ENCODE measurements around the gene LDLRAD4. TPM values are rescaled to one million over a fixed set of nuclear protein-coding genes. Genes with fewer than 3 reads are reported as not detected.

Gene LDLRAD4
- total RNA-seq, 1 experiment from 2014 or later: 3.6 TPM

- H3K4me3 ChIP-seq (ENCODE audit: low read depth, low read length, poor library complexity, severe bottlenecking): no peak overlapping the region
- no peak overlapping the region for H3K27ac ChIP-seq (ENCODE audit: low read depth, low read length, poor library complexity, severe bottlenecking)
- H3K9me3 ChIP-seq (ENCODE audit: low read depth, low read length, poor library complexity, severe bottlenecking): no peaks in the 10 kb centered on the region
- DNase-seq (ENCODE audit: low spot score): no peak
- intact Hi-C loops (cut with micrococcal nuclease; ENCODE audit: unreplicated experiment): no loop called here
- POLR2A ChIA-PET (ENCODE audit: low non-redundant PET): no interaction called here
- CTCF ChIA-PET: no interaction called here
- TF ChIP-seq EZH2 (IDR thresholded peaks at IDR 0.05; ENCODE audit: borderline replicate concordance, low read depth, low read length, poor library complexity, severe bottlenecking): no peak
- TF ChIP-seq, protein P1, sequence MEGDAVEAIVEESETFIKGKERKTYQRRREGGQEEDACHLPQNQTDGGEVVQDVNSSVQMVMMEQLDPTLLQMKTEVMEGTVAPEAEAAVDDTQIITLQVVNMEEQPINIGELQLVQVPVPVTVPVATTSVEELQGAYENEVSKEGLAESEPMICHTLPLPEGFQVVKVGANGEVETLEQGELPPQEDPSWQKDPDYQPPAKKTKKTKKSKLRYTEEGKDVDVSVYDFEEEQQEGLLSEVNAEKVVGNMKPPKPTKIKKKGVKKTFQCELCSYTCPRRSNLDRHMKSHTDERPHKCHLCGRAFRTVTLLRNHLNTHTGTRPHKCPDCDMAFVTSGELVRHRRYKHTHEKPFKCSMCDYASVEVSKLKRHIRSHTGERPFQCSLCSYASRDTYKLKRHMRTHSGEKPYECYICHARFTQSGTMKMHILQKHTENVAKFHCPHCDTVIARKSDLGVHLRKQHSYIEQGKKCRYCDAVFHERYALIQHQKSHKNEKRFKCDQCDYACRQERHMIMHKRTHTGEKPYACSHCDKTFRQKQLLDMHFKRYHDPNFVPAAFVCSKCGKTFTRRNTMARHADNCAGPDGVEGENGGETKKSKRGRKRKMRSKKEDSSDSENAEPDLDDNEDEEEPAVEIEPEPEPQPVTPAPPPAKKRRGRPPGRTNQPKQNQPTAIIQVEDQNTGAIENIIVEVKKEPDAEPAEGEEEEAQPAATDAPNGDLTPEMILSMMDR (conservative IDR thresholded peaks at IDR 0.05; ENCODE audit: low read depth, low read length): no peak
- no TSS peak for BruUV-seq (replicated peaks)
- no peaks in the 10 kb centered on the region for H3K27me3 ChIP-seq (replicated peaks; ENCODE audit: insufficient read depth, low read depth, low read length, poor library complexity)
- H3K4me1 ChIP-seq (ENCODE audit: insufficient read depth, low read length, poor library complexity, severe bottlenecking): no peaks in the 10 kb centered on the region
- H3K36me3 ChIP-seq (ENCODE audit: insufficient read depth, low read length, poor library complexity, severe bottlenecking): no peaks in the 10 kb centered on the region
Measured at GRCh38 chr18:13522256-13522655, 303.7 kb downstream of the LDLRAD4 start.

GRCh38 chr18:13522861-13523660, 304.5 kb downstream of the LDLRAD4 start:
- Histone ChIP-seq H3K9me3 (ENCODE audit: low read depth, low read length, poor library complexity, severe bottlenecking) (no peaks in the 10 kb centered on the region), H3K4me3 (ENCODE audit: low read depth, low read length, poor library complexity, severe bottlenecking) (no peak overlapping the region), H3K27ac (ENCODE audit: low read depth, low read length, poor library complexity, severe bottlenecking) (no peak overlapping the region), H3K4me1 (ENCODE audit: insufficient read depth, low read length, poor library complexity, severe bottlenecking) (no peaks in the 10 kb centered on the region), H3K36me3 (ENCODE audit: insufficient read depth, low read length, poor library complexity, severe bottlenecking) (no peaks in the 10 kb centered on the region), H3K27me3 (replicated peaks; ENCODE audit: insufficient read depth, low read depth, low read length, poor library complexity) (no peaks in the 10 kb centered on the region)
- TF ChIP-seq, protein P1 (conservative IDR thresholded peaks at IDR 0.05; ENCODE audit: low read depth, low read length): no peak
- no peak for TF ChIP-seq EZH2 (IDR thresholded peaks at IDR 0.05; ENCODE audit: borderline replicate concordance, low read depth, low read length, poor library complexity, severe bottlenecking)
- intact Hi-C loops (cut with micrococcal nuclease; ENCODE audit: unreplicated experiment): no loop called here
- no peak for DNase-seq (ENCODE audit: low spot score)
- POLR2A ChIA-PET (ENCODE audit: low non-redundant PET): no interaction called here
- no TSS peak for BruUV-seq (replicated peaks)
- CTCF ChIA-PET: no interaction called here

DNA sequence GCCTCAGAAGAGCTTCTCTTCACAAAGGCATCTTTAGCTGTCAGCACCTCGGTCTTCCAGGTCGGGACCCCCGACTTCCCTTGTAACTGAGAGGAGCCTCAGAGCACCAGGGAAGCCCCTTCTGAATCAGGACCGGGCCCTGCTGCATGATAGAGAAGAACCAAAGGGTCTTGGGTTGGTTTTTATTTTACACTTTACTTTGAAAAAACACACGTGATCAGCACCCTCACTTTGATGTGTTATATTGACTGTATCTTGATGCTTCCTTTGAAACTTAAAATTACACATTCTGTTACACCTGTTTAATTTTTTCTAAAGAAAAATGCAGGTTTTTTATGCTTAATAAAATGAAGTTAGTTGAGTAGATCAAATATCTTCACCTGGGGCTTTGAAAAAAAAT, 305.5 kb downstream of the LDLRAD4 start:
- intact Hi-C loops (cut with micrococcal nuclease; ENCODE audit: unreplicated experiment): no loop called here
- POLR2A ChIA-PET (ENCODE audit: low non-redundant PET): no interaction called here

More for the DNA sequence above, 305.5 kb downstream of the LDLRAD4 start:
- Histone ChIP-seq H3K4me3 (ENCODE audit: low read depth, low read length, poor library complexity, severe bottlenecking) (no peak overlapping the region), H3K36me3 (ENCODE audit: insufficient read depth, low read length, poor library complexity, severe bottlenecking) (no peaks in the 10 kb centered on the region), H3K27ac (ENCODE audit: low read depth, low read length, poor library complexity, severe bottlenecking) (no peak overlapping the region), H3K4me1 (ENCODE audit: insufficient read depth, low read length, poor library complexity, severe bottlenecking) (no peaks in the 10 kb centered on the region), H3K9me3 (ENCODE audit: low read depth, low read length, poor library complexity, severe bottlenecking) (no peaks in the 10 kb centered on the region), H3K27me3 (replicated peaks; ENCODE audit: insufficient read depth, low read depth, low read length, poor library complexity) (no peaks in the 10 kb centered on the region)
- no peak for TF ChIP-seq EZH2 (IDR thresholded peaks at IDR 0.05; ENCODE audit: borderline replicate concordance, low read depth, low read length, poor library complexity, severe bottlenecking)
- TF ChIP-seq, protein P1 (conservative IDR thresholded peaks at IDR 0.05; ENCODE audit: low read depth, low read length): no peak
- BruUV-seq (replicated peaks): no TSS peak
- CTCF ChIA-PET: no interaction called here
- no peak for DNase-seq (ENCODE audit: low spot score)

Measured in A673 (cell line).